H1 (cell line): ENCODE data around the gene HLA-DMB.

Experiments used
- CBX5 ChIP-seq: fragments of 300-800, 300-1000 bp; sonication (generic); IDR thresholded peaks from 2 replicates; pipeline ENCODE4 v1.7.1; 2016; ENCODE audit warnings: antibody characterized with exemption, low read length, low read depth
- CTBP2 ChIP-seq: IDR thresholded peaks from 2 replicates; pipeline ENCODE4 v1.7.0; 2011; ENCODE audit warnings: borderline replicate concordance, mild to moderate bottlenecking, moderate library complexity, mixed read lengths, low read length; ENCODE audit not compliant: insufficient read depth, insufficient read length
- EP300 ChIP-seq, 2 experiments: IDR thresholded peaks; 1 replicate in 1 of 2; 2 replicates in 1 of 2; pipeline ENCODE4 v1.6.1; 2011 to 2012; ENCODE audit warnings: low read depth in 2 of 2, low read length in 2 of 2, mild to moderate bottlenecking in 2 of 2, borderline replicate concordance in 1 of 2, inconsistent platforms in 1 of 2, moderate library complexity in 1 of 2
- EZH2 ChIP-seq: fragments of 200-600 bp; sonication (generic); IDR thresholded peaks from 2 replicates; pipeline ENCODE4 v1.7.1; 2012; ENCODE audit warnings: low read depth, mild to moderate bottlenecking, moderate library complexity, low read length, inconsistent platforms; ENCODE audit not compliant: severe bottlenecking
- KDM1A ChIP-seq: fragments of 200-600, 300-600 bp; sonication (generic); IDR thresholded peaks from 2 replicates; pipeline ENCODE4 v1.7.1; 2016; ENCODE audit warnings: mild to moderate bottlenecking, low read length, borderline replicate concordance
- NRF1 ChIP-seq: IDR thresholded peaks from 2 replicates; pipeline ENCODE4 v1.6.1; 2011; ENCODE audit warnings: mild to moderate bottlenecking, low read depth, low read length, improper control_type of control experiment
- PHF8 ChIP-seq: fragments of 200-600 bp; sonication (generic); conservative IDR thresholded peaks from 2 replicates; pipeline ENCODE4 v1.7.1; 2012; ENCODE audit warnings: low read depth, mild to moderate bottlenecking, inconsistent platforms, low read length, moderate library complexity
- RAD21 ChIP-seq, 2 experiments: IDR thresholded peaks in 1 of 2; conservative IDR thresholded peaks in 1 of 2; 2 replicates each; pipeline ENCODE4 v1.6.1; 2011; ENCODE audit warnings: low read depth in 2 of 2, low read length in 2 of 2, improper control_type of control experiment in 1 of 2, inconsistent platforms in 1 of 2, mild to moderate bottlenecking in 1 of 2, moderate library complexity in 1 of 2
- RXRA ChIP-seq: IDR thresholded peaks from 2 replicates; pipeline ENCODE4 v1.6.1; 2011; ENCODE audit warnings: low read depth, mild to moderate bottlenecking, low read length, moderate library complexity; ENCODE audit not compliant: insufficient read depth
- SP1 ChIP-seq: IDR thresholded peaks from 2 replicates; pipeline ENCODE4 v1.6.1; 2011; ENCODE audit warnings: low read depth, low read length
- TEAD4 ChIP-seq: IDR thresholded peaks from 2 replicates; pipeline ENCODE4 v1.6.1; 2012; ENCODE audit warnings: low read depth, low read length, inconsistent platforms, mixed read lengths
- TF ChIP-seq, protein P1 (sequence below), 3 experiments: IDR thresholded peaks; 1 replicate in 2 of 3; 2 replicates in 1 of 3; pipeline versions ENCODE4 v1.5.1 to v1.6.1; 2011; ENCODE audit warnings: low read length in 3 of 3, mild to moderate bottlenecking in 3 of 3, inconsistent platforms in 2 of 3, low read depth in 1 of 3, moderate library complexity in 1 of 3; ENCODE audit not compliant: insufficient read depth in 1 of 3; ENCODE audit errors: control extremely low read depth in 1 of 3
- TF ChIP-seq, protein P2 (sequence below): IDR thresholded peaks from 2 replicates; pipeline ENCODE4 v1.6.1; 2011; ENCODE audit warnings: low read length, improper control_type of control experiment
- TF ChIP-seq, protein P3 (sequence below): fragments of 300-600 bp; sonication (generic); IDR thresholded peaks from 2 replicates; pipeline ENCODE4 v1.7.1; 2012; ENCODE audit warnings: low read length, moderate library complexity, mild to moderate bottlenecking, inconsistent platforms; ENCODE audit not compliant: insufficient replicate concordance

DNA sequence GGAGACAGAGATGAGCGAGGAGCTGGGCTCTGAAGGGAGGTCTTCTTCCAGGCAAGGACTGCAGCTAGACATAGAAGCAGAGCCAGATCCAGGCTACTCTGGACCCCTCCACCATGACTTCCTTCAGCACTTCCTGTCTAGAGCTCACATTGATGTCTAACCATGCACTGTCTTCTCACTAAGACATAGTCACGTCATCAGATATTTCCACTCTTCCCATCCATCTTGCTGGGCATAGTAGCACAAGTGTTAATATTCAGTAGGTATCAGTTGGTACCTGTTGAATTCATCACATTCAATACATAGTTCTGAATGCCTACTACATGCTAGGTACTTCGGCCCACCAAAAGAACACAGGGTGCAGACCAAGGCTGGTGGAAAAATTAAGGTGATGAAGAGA, 9.2 kb upstream of the HLA-DMB start:
- TF ChIP-seq TEAD4: no peak
- TF ChIP-seq PHF8: no peak
- TF ChIP-seq, protein P1, sequence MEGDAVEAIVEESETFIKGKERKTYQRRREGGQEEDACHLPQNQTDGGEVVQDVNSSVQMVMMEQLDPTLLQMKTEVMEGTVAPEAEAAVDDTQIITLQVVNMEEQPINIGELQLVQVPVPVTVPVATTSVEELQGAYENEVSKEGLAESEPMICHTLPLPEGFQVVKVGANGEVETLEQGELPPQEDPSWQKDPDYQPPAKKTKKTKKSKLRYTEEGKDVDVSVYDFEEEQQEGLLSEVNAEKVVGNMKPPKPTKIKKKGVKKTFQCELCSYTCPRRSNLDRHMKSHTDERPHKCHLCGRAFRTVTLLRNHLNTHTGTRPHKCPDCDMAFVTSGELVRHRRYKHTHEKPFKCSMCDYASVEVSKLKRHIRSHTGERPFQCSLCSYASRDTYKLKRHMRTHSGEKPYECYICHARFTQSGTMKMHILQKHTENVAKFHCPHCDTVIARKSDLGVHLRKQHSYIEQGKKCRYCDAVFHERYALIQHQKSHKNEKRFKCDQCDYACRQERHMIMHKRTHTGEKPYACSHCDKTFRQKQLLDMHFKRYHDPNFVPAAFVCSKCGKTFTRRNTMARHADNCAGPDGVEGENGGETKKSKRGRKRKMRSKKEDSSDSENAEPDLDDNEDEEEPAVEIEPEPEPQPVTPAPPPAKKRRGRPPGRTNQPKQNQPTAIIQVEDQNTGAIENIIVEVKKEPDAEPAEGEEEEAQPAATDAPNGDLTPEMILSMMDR (IDR thresholded peaks at IDR 0.05; ENCODE audit: control extremely low read depth in 1 of 3, insufficient read depth in 1 of 3, low read depth in 1 of 3, low read length in 3 of 3): no peak
- no peak for TF ChIP-seq CTBP2
- TF ChIP-seq RAD21 (IDR thresholded peaks at IDR 0.05 in 1 of 2, conservative IDR thresholded peaks at IDR 0.05 in 1 of 2; ENCODE audit: low read depth in 2 of 2, low read length in 2 of 2): no peak
- TF ChIP-seq, protein P2, sequence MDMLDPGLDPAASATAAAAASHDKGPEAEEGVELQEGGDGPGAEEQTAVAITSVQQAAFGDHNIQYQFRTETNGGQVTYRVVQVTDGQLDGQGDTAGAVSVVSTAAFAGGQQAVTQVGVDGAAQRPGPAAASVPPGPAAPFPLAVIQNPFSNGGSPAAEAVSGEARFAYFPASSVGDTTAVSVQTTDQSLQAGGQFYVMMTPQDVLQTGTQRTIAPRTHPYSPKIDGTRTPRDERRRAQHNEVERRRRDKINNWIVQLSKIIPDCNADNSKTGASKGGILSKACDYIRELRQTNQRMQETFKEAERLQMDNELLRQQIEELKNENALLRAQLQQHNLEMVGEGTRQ: no peak
- no peak for TF ChIP-seq NRF1
- no peak for TF ChIP-seq EP300 (IDR thresholded peaks at IDR 0.05; ENCODE audit: borderline replicate concordance in 1 of 2, low read depth in 2 of 2, low read length in 2 of 2)
- no peak for TF ChIP-seq SP1
- TF ChIP-seq EZH2: no peak
- TF ChIP-seq KDM1A: no peak
- TF ChIP-seq, protein P3, sequence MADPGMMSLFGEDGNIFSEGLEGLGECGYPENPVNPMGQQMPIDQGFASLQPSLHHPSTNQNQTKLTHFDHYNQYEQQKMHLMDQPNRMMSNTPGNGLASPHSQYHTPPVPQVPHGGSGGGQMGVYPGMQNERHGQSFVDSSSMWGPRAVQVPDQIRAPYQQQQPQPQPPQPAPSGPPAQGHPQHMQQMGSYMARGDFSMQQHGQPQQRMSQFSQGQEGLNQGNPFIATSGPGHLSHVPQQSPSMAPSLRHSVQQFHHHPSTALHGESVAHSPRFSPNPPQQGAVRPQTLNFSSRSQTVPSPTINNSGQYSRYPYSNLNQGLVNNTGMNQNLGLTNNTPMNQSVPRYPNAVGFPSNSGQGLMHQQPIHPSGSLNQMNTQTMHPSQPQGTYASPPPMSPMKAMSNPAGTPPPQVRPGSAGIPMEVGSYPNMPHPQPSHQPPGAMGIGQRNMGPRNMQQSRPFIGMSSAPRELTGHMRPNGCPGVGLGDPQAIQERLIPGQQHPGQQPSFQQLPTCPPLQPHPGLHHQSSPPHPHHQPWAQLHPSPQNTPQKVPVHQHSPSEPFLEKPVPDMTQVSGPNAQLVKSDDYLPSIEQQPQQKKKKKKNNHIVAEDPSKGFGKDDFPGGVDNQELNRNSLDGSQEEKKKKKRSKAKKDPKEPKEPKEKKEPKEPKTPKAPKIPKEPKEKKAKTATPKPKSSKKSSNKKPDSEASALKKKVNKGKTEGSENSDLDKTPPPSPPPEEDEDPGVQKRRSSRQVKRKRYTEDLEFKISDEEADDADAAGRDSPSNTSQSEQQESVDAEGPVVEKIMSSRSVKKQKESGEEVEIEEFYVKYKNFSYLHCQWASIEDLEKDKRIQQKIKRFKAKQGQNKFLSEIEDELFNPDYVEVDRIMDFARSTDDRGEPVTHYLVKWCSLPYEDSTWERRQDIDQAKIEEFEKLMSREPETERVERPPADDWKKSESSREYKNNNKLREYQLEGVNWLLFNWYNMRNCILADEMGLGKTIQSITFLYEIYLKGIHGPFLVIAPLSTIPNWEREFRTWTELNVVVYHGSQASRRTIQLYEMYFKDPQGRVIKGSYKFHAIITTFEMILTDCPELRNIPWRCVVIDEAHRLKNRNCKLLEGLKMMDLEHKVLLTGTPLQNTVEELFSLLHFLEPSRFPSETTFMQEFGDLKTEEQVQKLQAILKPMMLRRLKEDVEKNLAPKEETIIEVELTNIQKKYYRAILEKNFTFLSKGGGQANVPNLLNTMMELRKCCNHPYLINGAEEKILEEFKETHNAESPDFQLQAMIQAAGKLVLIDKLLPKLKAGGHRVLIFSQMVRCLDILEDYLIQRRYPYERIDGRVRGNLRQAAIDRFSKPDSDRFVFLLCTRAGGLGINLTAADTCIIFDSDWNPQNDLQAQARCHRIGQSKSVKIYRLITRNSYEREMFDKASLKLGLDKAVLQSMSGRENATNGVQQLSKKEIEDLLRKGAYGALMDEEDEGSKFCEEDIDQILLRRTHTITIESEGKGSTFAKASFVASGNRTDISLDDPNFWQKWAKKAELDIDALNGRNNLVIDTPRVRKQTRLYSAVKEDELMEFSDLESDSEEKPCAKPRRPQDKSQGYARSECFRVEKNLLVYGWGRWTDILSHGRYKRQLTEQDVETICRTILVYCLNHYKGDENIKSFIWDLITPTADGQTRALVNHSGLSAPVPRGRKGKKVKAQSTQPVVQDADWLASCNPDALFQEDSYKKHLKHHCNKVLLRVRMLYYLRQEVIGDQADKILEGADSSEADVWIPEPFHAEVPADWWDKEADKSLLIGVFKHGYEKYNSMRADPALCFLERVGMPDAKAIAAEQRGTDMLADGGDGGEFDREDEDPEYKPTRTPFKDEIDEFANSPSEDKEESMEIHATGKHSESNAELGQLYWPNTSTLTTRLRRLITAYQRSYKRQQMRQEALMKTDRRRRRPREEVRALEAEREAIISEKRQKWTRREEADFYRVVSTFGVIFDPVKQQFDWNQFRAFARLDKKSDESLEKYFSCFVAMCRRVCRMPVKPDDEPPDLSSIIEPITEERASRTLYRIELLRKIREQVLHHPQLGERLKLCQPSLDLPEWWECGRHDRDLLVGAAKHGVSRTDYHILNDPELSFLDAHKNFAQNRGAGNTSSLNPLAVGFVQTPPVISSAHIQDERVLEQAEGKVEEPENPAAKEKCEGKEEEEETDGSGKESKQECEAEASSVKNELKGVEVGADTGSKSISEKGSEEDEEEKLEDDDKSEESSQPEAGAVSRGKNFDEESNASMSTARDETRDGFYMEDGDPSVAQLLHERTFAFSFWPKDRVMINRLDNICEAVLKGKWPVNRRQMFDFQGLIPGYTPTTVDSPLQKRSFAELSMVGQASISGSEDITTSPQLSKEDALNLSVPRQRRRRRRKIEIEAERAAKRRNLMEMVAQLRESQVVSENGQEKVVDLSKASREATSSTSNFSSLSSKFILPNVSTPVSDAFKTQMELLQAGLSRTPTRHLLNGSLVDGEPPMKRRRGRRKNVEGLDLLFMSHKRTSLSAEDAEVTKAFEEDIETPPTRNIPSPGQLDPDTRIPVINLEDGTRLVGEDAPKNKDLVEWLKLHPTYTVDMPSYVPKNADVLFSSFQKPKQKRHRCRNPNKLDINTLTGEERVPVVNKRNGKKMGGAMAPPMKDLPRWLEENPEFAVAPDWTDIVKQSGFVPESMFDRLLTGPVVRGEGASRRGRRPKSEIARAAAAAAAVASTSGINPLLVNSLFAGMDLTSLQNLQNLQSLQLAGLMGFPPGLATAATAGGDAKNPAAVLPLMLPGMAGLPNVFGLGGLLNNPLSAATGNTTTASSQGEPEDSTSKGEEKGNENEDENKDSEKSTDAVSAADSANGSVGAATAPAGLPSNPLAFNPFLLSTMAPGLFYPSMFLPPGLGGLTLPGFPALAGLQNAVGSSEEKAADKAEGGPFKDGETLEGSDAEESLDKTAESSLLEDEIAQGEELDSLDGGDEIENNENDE: no peak
- TF ChIP-seq RXRA: no peak
- no peak for TF ChIP-seq CBX5
